Activated naive CD8-positive, alpha-beta T cell treated with anti-CD3 and anti-CD28 coated beads, Interleukin-2, amount 50 U/mL, for 24 hours (primary cell): ENCODE measurements around the gene ABCD2.
"Not testable (repeated sequence)": the region's sequence is repeated elsewhere in the genome, so short reads cannot be mapped to it uniquely, and the experiment has no call there.

Experiments used
- ATAC-seq: fragments of 150-1000 bp; cut with Tn5 transposase; one replicate; pipeline ENCODE4 v1.10.0; 2021
- DNase-seq: peaks from one replicate; pipeline ENCODE4 v3.0.0; 2021
- H3K27ac Mint-ChIP-seq: one replicate; pipeline ENCODE4 v1.8.0; 2021; ENCODE audit warnings: mild to moderate bottlenecking, mixed read lengths
- H3K27me3 Mint-ChIP-seq: one replicate; pipeline ENCODE4 v1.8.0; 2021; ENCODE audit warnings: mixed read lengths
- H3K36me3 Mint-ChIP-seq: one replicate; pipeline ENCODE4 v1.8.0; 2021; ENCODE audit warnings: low read depth, mixed read lengths
- H3K4me1 Mint-ChIP-seq: one replicate; pipeline ENCODE4 v1.8.0; 2021; ENCODE audit warnings: mixed read lengths
- H3K4me3 Mint-ChIP-seq: one replicate; pipeline ENCODE4 v1.8.0; 2021; ENCODE audit warnings: mild to moderate bottlenecking, moderate library complexity, mixed read lengths
- H3K9me3 Mint-ChIP-seq: one replicate; pipeline ENCODE4 v1.8.0; 2021; ENCODE audit warnings: mixed read lengths

ABCD2 gene

GRCh38 chr12:39619660-39620433, at the start of gene ABCD2:
ABCD2 (minus strand) TSS chr12:39619803; CDS start chr12:39619615, 188 bp downstream.
- no peak within 1 kb of the TSS for H3K4me3 Mint-ChIP-seq
- ATAC-seq, result peak; percentile 53
- DNase-seq, result peak; percentile 64
- H3K27me3 Mint-ChIP-seq, result no peaks in the 10 kb centered on the region
- H3K9me3 Mint-ChIP-seq, result no peaks in the 10 kb centered on the region
- peaks cover 51% of the 10 kb centered on the region for H3K4me1 Mint-ChIP-seq
- H3K36me3 Mint-ChIP-seq, result peaks cover 2% of the 10 kb centered on the region
- H3K27ac Mint-ChIP-seq, result no peak within 1 kb of the TSS

- no peak for DNase-seq
- Mint-ChIP-seq H3K4me1 (peaks cover 8% of the 10 kb centered on the region), H3K4me3 (no peak overlapping the region), H3K27ac (no peak overlapping the region), H3K36me3 (no peaks in the 10 kb centered on the region), H3K27me3 (no peaks in the 10 kb centered on the region), H3K9me3 (no peaks in the 10 kb centered on the region)
- ATAC-seq, result no peak
Observed at GRCh38 chr12:39660101-39660500, 40.5 kb upstream of the ABCD2 start.

GRCh38 chr12:39647383-39647782, 27.8 kb upstream of the ABCD2 start:
- Mint-ChIP-seq H3K4me1 (peaks cover 18% of the 10 kb centered on the region), H3K27me3 (no peaks in the 10 kb centered on the region), H3K9me3 (peaks cover 6% of the 10 kb centered on the region), H3K36me3 (no peaks in the 10 kb centered on the region), H3K27ac (no peak overlapping the region), H3K4me3 (no peak overlapping the region)
- no peak for DNase-seq
- no peak for ATAC-seq

- Mint-ChIP-seq H3K36me3 (no peaks in the 10 kb centered on the region), H3K27ac (no peak overlapping the region), H3K27me3 (no peaks in the 10 kb centered on the region), H3K4me3 (no peak overlapping the region), H3K4me1 (peaks cover 18% of the 10 kb centered on the region), H3K9me3 (peaks cover 3% of the 10 kb centered on the region)
- no peak for DNase-seq
- no peak for ATAC-seq
Observed at GRCh38 chr12:39646963-39647362, 27.4 kb upstream of the ABCD2 start.

GRCh38 chr12:39643052-39643451, 23.4 kb upstream of the ABCD2 start:
- no peaks in the 10 kb centered on the region for H3K9me3 Mint-ChIP-seq
- H3K27ac Mint-ChIP-seq, result no peak overlapping the region
- no peak for ATAC-seq
- no peaks in the 10 kb centered on the region for H3K27me3 Mint-ChIP-seq
- no peak for DNase-seq
- no peak overlapping the region for H3K4me3 Mint-ChIP-seq
- peaks cover 16% of the 10 kb centered on the region for H3K4me1 Mint-ChIP-seq
- no peaks in the 10 kb centered on the region for H3K36me3 Mint-ChIP-seq

DNA sequence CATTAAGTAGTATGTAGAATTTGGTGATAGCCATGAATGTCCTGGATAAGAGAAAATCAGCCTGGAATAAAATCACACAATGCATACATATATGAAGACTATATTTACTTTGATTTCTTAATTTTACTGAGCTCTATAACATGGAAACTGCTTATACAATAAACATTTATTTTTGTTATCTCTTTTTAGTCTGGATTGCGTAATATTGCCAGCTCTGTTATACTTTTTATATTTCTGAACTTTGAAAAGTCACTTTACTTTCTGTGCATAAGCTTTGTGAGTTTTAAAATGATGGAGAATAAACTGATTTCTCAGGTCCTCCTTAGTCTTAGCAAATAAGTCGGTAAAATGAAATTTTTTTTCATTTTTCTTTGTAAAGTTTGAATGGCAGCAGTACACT, 19.2 kb upstream of the ABCD2 start:
- Mint-ChIP-seq H3K27ac (no peak overlapping the region), H3K4me1 (no peaks in the 10 kb centered on the region), H3K4me3 (no peak overlapping the region), H3K9me3 (no peaks in the 10 kb centered on the region), H3K36me3 (no peaks in the 10 kb centered on the region), H3K27me3 (no peaks in the 10 kb centered on the region)
- DNase-seq (no peak), ATAC-seq (no peak)

- H3K27ac Mint-ChIP-seq, result no peak overlapping the region
- no peak for DNase-seq
- no peaks in the 10 kb centered on the region for H3K9me3 Mint-ChIP-seq
- ATAC-seq, result no peak
- no peaks in the 10 kb centered on the region for H3K27me3 Mint-ChIP-seq
- no peak overlapping the region for H3K4me3 Mint-ChIP-seq
- no peaks in the 10 kb centered on the region for H3K4me1 Mint-ChIP-seq
- H3K36me3 Mint-ChIP-seq, result no peaks in the 10 kb centered on the region
Observed at GRCh38 chr12:39638178-39638577, 18.6 kb upstream of the ABCD2 start.

DNA sequence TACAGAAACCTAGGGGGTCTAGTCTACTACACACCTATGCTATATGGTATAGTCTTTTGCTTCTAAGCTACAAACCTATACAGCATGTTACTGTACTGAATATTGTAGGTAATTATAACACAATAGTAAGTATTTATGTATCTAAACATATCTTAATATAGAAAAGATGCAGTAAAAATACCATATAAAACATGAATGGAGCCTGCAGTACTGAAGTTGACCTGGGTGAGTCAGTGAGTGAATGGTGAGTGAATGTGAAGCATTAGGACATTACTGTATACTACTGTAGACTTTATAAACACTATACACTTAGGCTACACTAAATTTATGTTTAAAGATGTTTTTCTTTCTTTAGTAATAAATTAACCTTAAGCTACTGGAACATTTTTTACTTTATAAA, 13.1 kb upstream of the ABCD2 start:
- Mint-ChIP-seq H3K9me3 (no peaks in the 10 kb centered on the region), H3K27me3 (no peaks in the 10 kb centered on the region), H3K4me3 (no peak overlapping the region), H3K36me3 (no peaks in the 10 kb centered on the region), H3K27ac (no peak overlapping the region), H3K4me1 (peaks cover 23% of the 10 kb centered on the region)
- DNase-seq (no peak), ATAC-seq (no peak)

DNA sequence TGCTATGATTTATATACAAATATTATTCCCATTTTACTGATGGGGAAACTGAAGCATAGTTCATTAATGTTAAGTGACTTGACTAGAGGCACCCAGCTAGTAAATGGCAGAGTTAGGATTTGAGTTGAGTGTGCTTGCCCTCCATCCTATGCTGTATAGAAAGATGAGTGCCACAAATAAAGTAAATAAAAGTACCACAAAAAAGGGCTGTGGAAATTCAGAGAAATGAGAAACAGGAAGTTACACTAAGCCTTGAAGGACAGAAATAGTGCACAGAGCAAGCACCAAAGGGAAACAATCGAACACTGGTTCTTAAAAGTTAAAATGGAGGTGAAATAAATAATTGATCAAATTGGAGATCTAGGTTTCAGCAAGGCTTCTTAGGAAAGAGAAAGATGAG, 9.2 kb upstream of the ABCD2 start:
- Mint-ChIP-seq H3K27ac (peak overlapping the region; percentile 87), H3K27me3 (no peaks in the 10 kb centered on the region), H3K4me1 (peaks cover 57% of the 10 kb centered on the region), H3K4me3 (peak overlapping the region; percentile 51), H3K9me3 (no peaks in the 10 kb centered on the region), H3K36me3 (no peaks in the 10 kb centered on the region)
- ATAC-seq (peak; percentile 66), DNase-seq (no peak)

DNA sequence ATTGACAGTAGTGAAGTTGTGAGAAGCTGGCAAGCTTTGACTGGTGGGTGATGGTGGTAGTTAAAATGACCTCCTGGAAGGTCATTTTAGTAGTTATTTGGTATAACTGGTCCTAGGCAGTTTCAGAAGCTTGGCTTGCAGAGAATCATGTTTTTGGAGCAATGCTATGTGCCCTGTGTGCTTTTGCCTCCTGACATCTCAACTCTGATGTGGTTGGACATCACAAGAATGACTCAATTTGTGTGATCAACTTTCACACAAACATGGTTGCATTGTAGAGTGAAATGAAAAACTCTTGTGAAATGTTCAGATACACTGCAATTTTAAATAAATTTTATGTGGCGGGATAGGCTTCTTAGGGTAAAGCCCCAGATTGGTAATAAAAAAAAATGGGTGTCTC, 8.3 kb upstream of the ABCD2 start:
- H3K4me1 Mint-ChIP-seq, result peaks cover 62% of the 10 kb centered on the region
- no peak for DNase-seq
- peak overlapping the region; percentile 47 for H3K4me3 Mint-ChIP-seq
- H3K9me3 Mint-ChIP-seq, result no peaks in the 10 kb centered on the region
- H3K27ac Mint-ChIP-seq, result peak overlapping the region; percentile 87
- no peaks in the 10 kb centered on the region for H3K27me3 Mint-ChIP-seq
- peak; percentile 79 for ATAC-seq
- no peaks in the 10 kb centered on the region for H3K36me3 Mint-ChIP-seq

- no peak for DNase-seq
- no peaks in the 10 kb centered on the region for H3K9me3 Mint-ChIP-seq
- H3K4me1 Mint-ChIP-seq, result peaks cover 77% of the 10 kb centered on the region
- H3K27me3 Mint-ChIP-seq, result no peaks in the 10 kb centered on the region
- H3K27ac Mint-ChIP-seq, result peak overlapping the region; percentile 52
- no peak overlapping the region for H3K4me3 Mint-ChIP-seq
- peaks cover 2% of the 10 kb centered on the region for H3K36me3 Mint-ChIP-seq
- no peak for ATAC-seq
Observed at GRCh38 chr12:39626033-39626814, 6.6 kb upstream of the ABCD2 start.

DNA sequence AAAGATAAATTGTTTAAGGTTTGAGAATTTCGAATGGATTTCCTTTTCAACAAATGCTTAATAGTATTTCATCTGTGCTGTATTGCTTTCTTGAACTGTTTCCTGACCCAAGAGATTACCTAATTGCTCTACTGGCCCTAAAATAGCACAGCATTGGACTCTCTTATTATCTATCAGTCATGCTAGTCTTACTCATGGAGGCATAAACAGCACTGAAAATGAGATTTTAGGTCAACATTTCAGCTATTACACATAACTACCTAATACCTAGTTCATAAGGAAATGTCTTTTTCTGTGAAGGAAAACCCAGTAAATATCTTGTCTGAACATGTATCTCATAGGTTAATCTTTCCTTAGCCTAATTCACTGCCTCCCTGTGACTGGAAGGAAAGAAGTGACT, 4.3 kb upstream of the ABCD2 start:
- no peaks in the 10 kb centered on the region for H3K9me3 Mint-ChIP-seq
- H3K27me3 Mint-ChIP-seq, result no peaks in the 10 kb centered on the region
- H3K4me1 Mint-ChIP-seq, result peaks cover 71% of the 10 kb centered on the region
- no peak overlapping the region for H3K4me3 Mint-ChIP-seq
- no peak for ATAC-seq
- peak overlapping the region; percentile 13 for H3K27ac Mint-ChIP-seq
- peaks cover 2% of the 10 kb centered on the region for H3K36me3 Mint-ChIP-seq
- DNase-seq, result no peak

DNA sequence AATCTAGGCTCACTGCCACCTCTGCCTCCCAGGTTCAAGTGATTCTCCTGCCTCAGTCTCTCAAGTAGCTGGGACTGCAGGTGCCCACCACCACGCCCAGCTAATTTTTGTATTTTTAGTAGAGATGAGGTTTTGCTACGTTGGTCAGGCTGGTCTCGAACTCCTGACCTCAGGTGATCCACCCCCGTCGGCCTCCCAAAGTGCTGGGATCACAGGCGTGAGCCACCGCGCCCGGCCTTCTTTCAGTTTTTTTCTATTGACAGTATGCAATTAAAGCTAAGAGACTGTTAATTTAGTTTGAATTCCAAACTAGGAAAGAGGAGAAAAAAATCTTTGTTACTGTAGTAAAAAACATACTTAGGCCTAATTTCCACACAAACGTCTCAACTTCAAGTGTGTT, 3.6 kb upstream of the ABCD2 start:
- not testable (repeated sequence) for DNase-seq, ATAC-seq, H3K36me3 Mint-ChIP-seq, H3K9me3 Mint-ChIP-seq, H3K27me3 Mint-ChIP-seq, H3K27ac Mint-ChIP-seq, H3K4me3 Mint-ChIP-seq
- H3K4me1 Mint-ChIP-seq, result peaks cover 65% of the 10 kb centered on the region

DNA sequence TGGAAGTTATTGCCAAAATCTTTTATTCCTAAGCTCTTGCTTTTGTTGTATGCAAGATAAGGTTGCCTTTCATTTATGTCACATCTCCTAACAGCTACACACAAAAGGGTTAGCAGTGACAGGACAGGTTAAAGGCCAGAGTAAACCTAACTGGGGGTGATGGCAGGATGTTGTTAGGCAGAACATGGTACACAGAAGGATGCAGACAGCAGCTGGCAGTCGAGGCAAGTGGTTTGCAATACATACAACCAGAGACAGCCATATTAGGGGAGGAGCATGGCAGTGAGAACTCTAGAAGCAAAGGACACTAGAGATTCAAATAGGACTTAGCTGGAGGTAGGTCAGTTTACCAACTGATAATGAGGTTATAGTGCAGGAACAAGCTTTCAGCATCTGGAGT, 2.7 kb upstream of the ABCD2 start:
- H3K27me3 Mint-ChIP-seq, result no peaks in the 10 kb centered on the region
- peaks cover 2% of the 10 kb centered on the region for H3K36me3 Mint-ChIP-seq
- ATAC-seq (no peak), DNase-seq (no peak)
- no peaks in the 10 kb centered on the region for H3K9me3 Mint-ChIP-seq
- H3K4me1 Mint-ChIP-seq, result peaks cover 60% of the 10 kb centered on the region
- peak overlapping the region; percentile 44 for H3K4me3 Mint-ChIP-seq
- H3K27ac Mint-ChIP-seq, result no peak overlapping the region

DNA sequence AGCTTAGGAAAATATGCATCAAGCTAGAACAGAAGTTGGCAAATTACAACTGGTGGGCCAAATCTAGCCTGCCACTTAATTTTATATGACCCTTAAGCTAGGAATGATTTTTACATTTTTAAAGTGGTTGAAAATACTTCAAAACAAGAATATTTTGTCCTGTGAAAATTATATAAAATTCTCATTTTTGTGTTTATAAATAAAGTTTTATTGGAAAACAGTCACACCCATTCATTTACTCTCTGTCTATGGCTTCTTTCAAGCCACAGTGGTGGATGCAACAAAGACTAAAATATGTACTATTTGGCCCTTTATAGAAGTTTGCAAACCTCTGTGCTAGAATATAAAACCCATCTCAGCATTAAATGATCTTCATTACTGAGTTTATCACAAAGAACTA, 2.1 kb upstream of the ABCD2 start:
- DNase-seq, result no peak
- Mint-ChIP-seq H3K9me3 (no peaks in the 10 kb centered on the region), H3K27me3 (no peaks in the 10 kb centered on the region), H3K27ac (no peak overlapping the region), H3K36me3 (peaks cover 2% of the 10 kb centered on the region), H3K4me3 (peak overlapping the region; percentile 44), H3K4me1 (peaks cover 59% of the 10 kb centered on the region)
- ATAC-seq, result no peak
